HFF-Myc (cell line): ENCODE measurements around the gene CSNK2A1.
A peak's percentile ranks its signal among the peaks of the same experiment; 100 is the strongest.

Experiments used
- DNase-seq: peaks from one replicate; pipeline ENCODE4 v3.0.0-alpha.2; 2011; ENCODE audit warnings: low read depth; ENCODE audit errors: extremely low read depth
- H3K4me3 ChIP-seq: replicated peaks from 2 replicates; pipeline ENCODE4 v1.5.1; 2011; ENCODE audit warnings: low read depth, mild to moderate bottlenecking, control low read depth, low read length
- CTCF ChIP-seq: IDR thresholded peaks from 2 replicates; pipeline ENCODE4 v1.5.1; 2012; ENCODE audit warnings: mild to moderate bottlenecking, low read depth, low read length, control low read depth; ENCODE audit errors: missing control alignments

CSNK2A1 gene

DNA sequence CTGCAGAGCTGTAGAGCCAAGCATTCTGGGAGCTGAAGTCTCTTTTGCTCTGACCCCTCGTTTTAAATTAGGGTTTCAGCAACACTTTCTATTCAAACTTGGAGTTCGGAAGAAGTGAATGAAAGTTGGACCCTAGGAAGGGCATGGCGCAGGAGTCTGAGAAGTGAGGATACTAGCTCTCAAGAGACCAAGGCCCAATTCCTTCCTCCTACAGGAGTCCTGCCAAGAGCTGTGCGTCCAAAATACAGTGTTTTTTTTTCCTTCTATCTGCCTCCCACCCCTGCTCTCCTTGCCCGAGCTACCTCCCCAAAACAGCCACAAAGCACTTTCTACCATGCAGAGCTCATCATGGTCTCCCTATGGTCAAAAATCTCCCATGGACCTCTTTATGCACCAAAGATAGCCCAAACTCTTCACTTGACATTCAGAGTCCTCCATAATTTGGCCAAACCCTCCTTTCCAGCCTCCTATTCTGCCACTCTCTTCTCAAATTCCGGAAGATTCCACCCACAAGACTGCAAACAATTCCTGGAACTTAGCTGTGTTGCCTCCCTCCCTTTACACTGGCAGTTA, 649 bp upstream of the CSNK2A1 start:
- TF ChIP-seq CTCF: no peak
- H3K4me3 ChIP-seq: peak overlapping the region; percentile 98; the same call in 1 of the 2 replicates
- no peak for DNase-seq

DNA sequence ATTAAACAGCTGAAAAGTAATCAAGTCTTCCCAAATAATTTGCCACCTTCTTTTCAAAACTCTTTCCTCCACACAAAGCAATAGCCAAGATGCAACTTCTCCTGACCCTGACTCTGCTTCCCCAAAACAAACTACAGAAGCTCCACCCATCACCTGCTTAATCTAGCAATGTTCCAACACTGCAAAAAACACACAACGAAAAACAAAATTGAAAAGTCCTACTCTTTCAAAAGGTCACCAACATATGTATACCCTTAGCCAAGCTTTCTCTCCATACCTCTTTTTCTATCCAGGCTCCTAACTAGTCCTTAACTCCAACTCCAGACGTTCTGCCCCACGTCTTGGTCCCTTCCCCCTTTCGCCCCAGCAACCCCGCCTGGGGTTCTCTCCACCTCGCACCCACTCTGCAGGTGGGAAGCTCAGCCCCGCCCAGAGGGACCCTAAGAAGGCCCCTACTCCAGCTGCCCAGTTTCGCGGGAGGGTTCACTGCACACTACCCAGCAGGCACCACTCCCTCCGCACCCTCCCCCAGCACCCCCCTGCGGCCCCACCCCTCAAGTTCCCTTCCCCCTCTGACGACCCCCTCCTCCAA, 717 bp downstream of the CSNK2A1 start:
- peak overlapping the region; percentile 98 for H3K4me3 ChIP-seq
- TF ChIP-seq CTCF: no peak
- DNase-seq: no peak

- no peak overlapping the region for H3K4me3 ChIP-seq
- no peak for DNase-seq
- TF ChIP-seq CTCF: no peak
These were observed 3.0 kb downstream of the CSNK2A1 start for GRCh38 chr20:540391-541201.

DNA sequence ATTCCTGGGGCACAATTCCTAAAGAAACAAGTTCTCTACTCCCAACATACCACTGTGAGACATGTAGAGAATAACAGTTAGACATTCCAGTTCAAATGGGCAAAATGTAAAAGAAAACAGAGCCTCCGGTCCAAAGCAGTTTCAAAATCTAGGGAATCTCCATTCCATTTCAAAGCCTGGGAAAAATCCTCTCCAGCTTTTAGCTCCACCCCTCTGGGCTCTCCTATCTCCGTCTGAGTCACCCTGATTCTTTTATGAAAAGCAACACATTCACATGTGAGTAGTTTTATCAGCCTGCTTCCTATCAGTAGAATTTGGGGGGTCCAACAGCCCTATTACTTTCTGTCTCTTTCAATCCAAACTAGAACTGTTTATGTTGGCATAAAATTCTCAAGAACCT, 3.7 kb downstream of the CSNK2A1 start:
- no peak for DNase-seq
- no peak overlapping the region for H3K4me3 ChIP-seq

GRCh38 chr20:539191-539590, 4.4 kb downstream of the CSNK2A1 start:
- TF ChIP-seq CTCF: no peak
- DNase-seq: no peak
- no peak overlapping the region for H3K4me3 ChIP-seq

More for the DNA sequence above, 3.7 kb downstream of the CSNK2A1 start:
- no peak for TF ChIP-seq CTCF

DNA sequence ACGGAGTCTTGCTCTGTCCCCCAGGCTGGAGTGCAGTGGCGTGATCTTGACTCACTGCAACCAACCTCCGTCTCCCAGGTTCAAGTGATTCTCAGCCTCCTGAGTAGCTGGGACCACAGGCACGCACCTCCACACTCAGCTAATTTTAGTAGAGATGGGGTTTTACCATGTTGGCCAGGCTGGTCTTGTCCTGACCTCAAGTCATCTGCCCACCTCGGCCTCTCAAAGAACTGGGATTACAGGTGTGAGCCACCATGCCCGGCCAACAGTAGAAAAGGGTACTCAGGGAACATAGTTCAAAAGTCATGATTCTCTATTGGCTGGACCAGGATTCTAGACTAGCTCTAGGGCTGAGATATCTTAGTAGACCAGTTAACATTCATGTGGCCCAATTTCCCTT, 5.6 kb downstream of the CSNK2A1 start:
- DNase-seq: no peak
- H3K4me3 ChIP-seq: no peak overlapping the region
- no peak for TF ChIP-seq CTCF
